ENCODE data around the gene LCP2. TPM values are rescaled to one million over a fixed set of nuclear protein-coding genes. Genes with fewer than 3 reads are reported as not detected.

LCP2 gene
- total RNA-seq, 1 experiment from 2014 or later: not detected

GRCh38 chr5:170278611-170279458 lies 18.7 kb downstream of the LCP2 start:
- H3K4me3 ChIP-seq (ENCODE audit: low read depth, low read length): no peak overlapping the region
- Mint-ChIP-seq H3K4me1 (ENCODE audit: low read depth, unreplicated experiment) (no peaks in the 10 kb centered on the region), H3K9me3 (ENCODE audit: unreplicated experiment) (no peaks in the 10 kb centered on the region), H3K27ac (ENCODE audit: unreplicated experiment) (no peak overlapping the region), H3K36me3 (ENCODE audit: insufficient read depth, unreplicated experiment) (no peaks in the 10 kb centered on the region), H3K27me3 (ENCODE audit: insufficient read depth, unreplicated experiment) (peaks cover 22% of the 10 kb centered on the region), H3K4me3 (ENCODE audit: unreplicated experiment) (no peak overlapping the region)
- no peaks in the 10 kb centered on the region for H3K9me3 ChIP-seq
- intact Hi-C loops (cut with micrococcal nuclease; ENCODE audit: unreplicated experiment): no loop called here
- TF ChIP-seq CTCF (IDR thresholded peaks at IDR 0.05; ENCODE audit: insufficient read depth in 1 of 2, low read depth in 1 of 2, low read length in 1 of 2, severe bottlenecking in 1 of 2, unreplicated experiment in 1 of 2): no peak
- no peaks in the 10 kb centered on the region; the same call in 1 of the 2 replicates for H3K27me3 ChIP-seq (replicated peaks; ENCODE audit: control insufficient read depth, insufficient read depth, low read length)
- ChIA-PET CTCF (no interaction called here), POLR2A (no interaction called here)
- no peaks in the 10 kb centered on the region for H3K36me3 ChIP-seq (ENCODE audit: control insufficient read depth, insufficient read depth, low read length)
- no peaks in the 10 kb centered on the region for H3K4me1 ChIP-seq
- DNase-seq: no peak
- no TSS peak for BruUV-seq (replicated peaks)

- Mint-ChIP-seq H3K27me3 (ENCODE audit: insufficient read depth, unreplicated experiment) (peaks cover 16% of the 10 kb centered on the region), H3K9me3 (ENCODE audit: unreplicated experiment) (no peaks in the 10 kb centered on the region), H3K27ac (ENCODE audit: unreplicated experiment) (no peak overlapping the region), H3K36me3 (ENCODE audit: insufficient read depth, unreplicated experiment) (no peaks in the 10 kb centered on the region), H3K4me3 (ENCODE audit: unreplicated experiment) (no peak overlapping the region), H3K4me1 (ENCODE audit: low read depth, unreplicated experiment) (no peaks in the 10 kb centered on the region)
- no peak for TF ChIP-seq CTCF (IDR thresholded peaks at IDR 0.05; ENCODE audit: insufficient read depth in 1 of 2, low read depth in 1 of 2, low read length in 1 of 2, severe bottlenecking in 1 of 2, unreplicated experiment in 1 of 2)
- no TSS peak for BruUV-seq (replicated peaks)
- H3K27me3 ChIP-seq (replicated peaks; ENCODE audit: control insufficient read depth, insufficient read depth, low read length): no peaks in the 10 kb centered on the region; the same call in 1 of the 2 replicates
- no peak for DNase-seq
- no peaks in the 10 kb centered on the region for H3K4me1 ChIP-seq
- no peak overlapping the region for H3K4me3 ChIP-seq (ENCODE audit: low read depth, low read length)
- intact Hi-C loops (cut with micrococcal nuclease; ENCODE audit: unreplicated experiment): no loop called here
- no peaks in the 10 kb centered on the region for H3K9me3 ChIP-seq
- CTCF ChIA-PET: no interaction called here
- H3K36me3 ChIP-seq (ENCODE audit: control insufficient read depth, insufficient read depth, low read length): no peaks in the 10 kb centered on the region
- POLR2A ChIA-PET: no interaction called here
Measured at GRCh38 chr5:170277867-170278281, 19.7 kb downstream of the LCP2 start.

GRCh38 chr5:170276140-170276539 lies 21.4 kb downstream of the LCP2 start:
- ChIA-PET CTCF (no interaction called here), POLR2A (no interaction called here)
- Mint-ChIP-seq H3K36me3 (ENCODE audit: insufficient read depth, unreplicated experiment) (no peaks in the 10 kb centered on the region), H3K4me1 (ENCODE audit: low read depth, unreplicated experiment) (no peaks in the 10 kb centered on the region), H3K27ac (ENCODE audit: unreplicated experiment) (no peak overlapping the region), H3K4me3 (ENCODE audit: unreplicated experiment) (no peak overlapping the region), H3K27me3 (ENCODE audit: insufficient read depth, unreplicated experiment) (peaks cover 11% of the 10 kb centered on the region), H3K9me3 (ENCODE audit: unreplicated experiment) (no peaks in the 10 kb centered on the region)
- intact Hi-C loops (cut with micrococcal nuclease; ENCODE audit: unreplicated experiment): no loop called here
- Histone ChIP-seq H3K36me3 (ENCODE audit: control insufficient read depth, insufficient read depth, low read length) (no peaks in the 10 kb centered on the region), H3K9me3 (no peaks in the 10 kb centered on the region), H3K27me3 (replicated peaks; ENCODE audit: control insufficient read depth, insufficient read depth, low read length) (no peaks in the 10 kb centered on the region; the same call in 1 of the 2 replicates), H3K4me3 (ENCODE audit: low read depth, low read length) (no peak overlapping the region), H3K4me1 (no peaks in the 10 kb centered on the region)
- TF ChIP-seq CTCF (IDR thresholded peaks at IDR 0.05; ENCODE audit: insufficient read depth in 1 of 2, low read depth in 1 of 2, low read length in 1 of 2, severe bottlenecking in 1 of 2, unreplicated experiment in 1 of 2): no peak
- BruUV-seq (replicated peaks): no TSS peak
- no peak for DNase-seq
